ENCODE results near the gene PLRG1. TPM values are rescaled to one million over a fixed set of nuclear protein-coding genes. Genes with fewer than 3 reads are reported as not detected.

The PLRG1 gene
- polyA plus RNA-seq, 1 donor, result 130 TPM

DNA sequence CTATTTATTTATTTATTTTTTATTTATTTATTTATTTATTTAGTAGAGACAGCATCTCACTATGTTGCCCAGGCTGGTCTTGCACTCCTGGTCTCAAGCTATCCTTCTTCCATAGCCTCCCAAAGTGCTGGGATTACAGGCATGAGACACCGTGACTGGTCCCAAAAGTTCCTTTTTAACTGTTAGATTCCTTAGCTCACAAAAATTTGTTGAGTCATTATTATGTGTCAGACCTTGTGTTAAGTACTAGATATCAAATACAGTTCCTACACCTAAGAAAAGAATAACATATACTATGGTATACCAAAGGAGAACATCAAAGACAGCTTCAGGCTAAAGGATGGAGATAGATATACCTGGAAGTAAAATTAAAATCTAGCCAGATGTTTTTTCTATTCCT, 28.7 kb upstream of the PLRG1 start:
- DNase-seq, result no peak

DNA sequence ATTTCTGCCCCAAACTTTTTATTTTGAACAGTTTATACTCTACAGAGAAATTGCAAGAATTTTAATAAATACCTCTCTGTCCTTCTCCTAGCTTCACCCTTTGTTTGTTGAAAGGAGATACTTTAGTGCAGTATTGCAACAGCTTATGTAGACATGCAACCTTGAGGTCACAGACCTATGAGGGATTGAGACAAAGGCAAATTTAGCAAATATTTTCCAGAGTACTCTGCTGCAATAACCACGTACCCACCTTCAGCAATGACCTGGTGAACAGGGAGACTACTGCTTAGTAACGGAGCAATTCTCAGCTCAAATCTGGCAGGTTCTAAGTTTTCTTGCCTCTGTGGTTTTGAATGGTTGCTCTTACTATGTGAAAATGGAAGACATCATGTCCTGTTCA, 27.1 kb upstream of the PLRG1 start:
- no peak for DNase-seq

DNA sequence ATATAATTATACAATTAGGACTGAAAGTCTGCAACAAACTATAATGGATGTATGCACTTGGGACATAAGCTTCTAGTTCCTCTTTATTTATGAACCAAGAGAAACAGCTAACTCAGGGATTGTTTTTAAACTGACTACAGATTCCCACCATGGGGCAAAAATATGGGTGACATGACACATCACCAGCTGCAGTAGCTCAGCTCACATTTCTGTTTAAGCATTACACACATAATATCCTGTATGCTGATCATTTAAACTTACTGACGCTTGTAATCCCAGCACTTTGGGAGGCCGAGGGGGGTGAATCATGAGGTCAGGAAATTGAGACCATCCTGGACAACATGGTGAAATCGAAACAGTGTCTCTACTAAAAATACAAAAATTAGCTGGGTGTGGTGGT, 24.1 kb upstream of the PLRG1 start:
- DNase-seq, result no peak

DNA sequence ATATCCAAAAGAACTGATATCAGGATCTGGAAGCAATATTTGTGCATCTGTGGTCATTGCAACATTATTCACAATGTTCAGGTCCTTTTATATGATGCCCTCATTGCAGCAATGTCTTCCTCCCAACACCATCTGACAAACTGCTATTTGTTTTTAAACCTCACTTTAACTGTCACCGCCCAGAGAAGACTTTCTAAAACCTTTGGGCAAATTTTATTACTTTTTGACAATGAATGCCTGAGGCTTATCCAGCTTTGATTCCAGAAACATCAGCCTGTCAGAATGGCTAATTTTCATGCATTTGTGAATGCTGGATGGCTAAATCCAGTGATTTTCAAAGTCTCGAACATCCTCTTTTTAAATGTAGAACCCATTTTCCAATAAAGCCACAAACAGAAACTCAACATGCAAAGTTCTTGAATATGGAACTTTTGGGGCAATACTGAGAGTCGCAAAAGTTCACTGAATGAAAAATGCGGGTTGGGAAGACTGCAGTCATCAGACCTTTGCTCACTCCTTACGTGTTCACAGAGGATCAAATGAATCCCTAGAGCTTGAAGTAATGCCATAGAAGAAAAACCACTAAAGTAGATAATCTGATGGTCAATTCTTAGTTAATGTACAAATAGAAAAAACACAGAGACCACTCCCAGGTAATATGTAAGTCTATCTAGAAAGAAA, 23.1 kb upstream of the PLRG1 start:
- DNase-seq, result no peak

DNA sequence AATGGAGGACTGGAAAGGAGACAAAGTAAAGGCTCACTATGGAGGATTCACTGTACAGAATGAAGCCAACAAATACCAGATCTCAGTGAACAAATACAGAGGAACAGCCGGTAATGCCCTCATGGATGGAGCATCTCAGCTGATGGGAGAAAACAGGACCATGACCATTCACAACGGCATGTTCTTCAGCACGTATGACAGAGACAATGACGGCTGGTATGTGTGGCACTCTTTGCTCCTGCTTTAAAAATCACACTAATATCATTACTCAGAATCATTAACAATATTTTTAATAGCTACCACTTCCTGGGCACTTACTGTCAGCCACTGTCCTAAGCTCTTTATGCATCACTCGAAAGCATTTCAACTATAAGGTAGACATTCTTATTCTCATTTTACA, 19.4 kb upstream of the PLRG1 start:
- no peak for DNase-seq

DNA sequence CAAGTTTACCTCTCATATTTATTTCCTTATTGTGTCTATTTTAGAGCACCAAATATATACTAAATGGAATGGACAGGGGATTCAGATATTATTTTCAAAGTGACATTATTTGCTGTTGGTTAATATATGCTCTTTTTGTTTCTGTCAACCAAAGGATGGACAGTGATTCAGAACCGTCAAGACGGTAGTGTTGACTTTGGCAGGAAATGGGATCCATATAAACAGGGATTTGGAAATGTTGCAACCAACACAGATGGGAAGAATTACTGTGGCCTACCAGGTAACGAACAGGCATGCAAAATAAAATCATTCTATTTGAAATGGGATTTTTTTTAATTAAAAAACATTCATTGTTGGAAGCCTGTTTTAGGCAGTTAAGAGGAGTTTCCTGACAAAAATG, 18.8 kb upstream of the PLRG1 start:
- DNase-seq, result no peak

DNA sequence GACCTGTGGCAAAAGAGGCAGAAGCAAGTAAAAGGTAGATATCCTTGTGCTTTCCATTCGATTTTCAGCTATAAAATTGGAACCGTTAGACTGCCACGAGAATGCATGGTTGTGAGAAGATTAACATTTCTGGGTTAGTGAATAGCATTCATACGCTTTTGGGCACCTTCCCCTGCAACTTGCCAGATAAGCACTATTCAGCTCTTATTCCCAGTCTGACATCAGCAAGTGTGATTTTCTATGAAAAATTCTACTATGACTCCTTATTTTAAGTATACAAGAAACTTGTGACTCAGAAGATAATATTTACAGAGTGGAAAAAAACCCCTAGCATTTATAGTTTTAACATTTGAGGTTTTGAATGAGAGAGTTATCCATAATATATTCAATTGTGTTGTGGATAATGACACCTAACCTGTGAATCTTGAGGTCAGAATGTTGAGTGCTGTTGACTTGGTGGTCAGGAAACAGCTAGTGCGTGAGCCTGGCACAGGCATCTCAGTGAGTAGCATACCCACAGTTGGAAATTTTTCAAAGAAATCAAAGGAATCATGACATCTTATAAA, 16.5 kb upstream of the PLRG1 start:
- no peak for DNase-seq

DNA sequence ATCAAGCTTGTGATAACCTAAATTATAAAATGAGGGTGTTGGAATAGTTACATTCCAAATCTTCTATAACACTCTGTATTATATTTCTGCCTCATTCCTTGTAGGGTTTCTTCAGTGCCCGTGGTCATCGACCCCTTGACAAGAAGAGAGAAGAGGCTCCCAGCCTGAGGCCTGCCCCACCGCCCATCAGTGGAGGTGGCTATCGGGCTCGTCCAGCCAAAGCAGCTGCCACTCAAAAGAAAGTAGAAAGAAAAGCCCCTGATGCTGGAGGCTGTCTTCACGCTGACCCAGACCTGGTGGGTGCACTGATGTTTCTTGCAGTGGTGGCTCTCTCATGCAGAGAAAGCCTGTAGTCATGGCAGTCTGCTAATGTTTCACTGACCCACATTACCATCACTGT, 15.5 kb upstream of the PLRG1 start:
- no peak for DNase-seq

DNA sequence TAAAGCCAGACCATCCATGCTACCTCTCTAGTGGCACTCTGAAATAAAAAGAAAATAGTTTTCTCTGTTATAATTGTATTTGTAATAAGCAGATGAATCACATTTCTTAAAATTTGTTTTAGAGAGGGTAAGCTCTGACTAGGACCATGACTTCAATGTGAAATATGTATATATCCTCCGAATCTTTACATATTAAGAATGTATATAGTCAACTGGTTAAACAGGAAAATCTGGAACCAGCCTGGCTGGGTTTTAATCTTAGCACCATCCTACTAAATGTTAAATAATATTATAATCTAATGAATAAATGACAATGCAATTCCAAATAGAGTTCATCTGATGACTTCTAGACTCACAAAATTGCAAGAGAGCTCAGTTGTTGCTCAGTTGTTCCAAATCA, 14.1 kb upstream of the PLRG1 start:
- no peak for DNase-seq

DNA sequence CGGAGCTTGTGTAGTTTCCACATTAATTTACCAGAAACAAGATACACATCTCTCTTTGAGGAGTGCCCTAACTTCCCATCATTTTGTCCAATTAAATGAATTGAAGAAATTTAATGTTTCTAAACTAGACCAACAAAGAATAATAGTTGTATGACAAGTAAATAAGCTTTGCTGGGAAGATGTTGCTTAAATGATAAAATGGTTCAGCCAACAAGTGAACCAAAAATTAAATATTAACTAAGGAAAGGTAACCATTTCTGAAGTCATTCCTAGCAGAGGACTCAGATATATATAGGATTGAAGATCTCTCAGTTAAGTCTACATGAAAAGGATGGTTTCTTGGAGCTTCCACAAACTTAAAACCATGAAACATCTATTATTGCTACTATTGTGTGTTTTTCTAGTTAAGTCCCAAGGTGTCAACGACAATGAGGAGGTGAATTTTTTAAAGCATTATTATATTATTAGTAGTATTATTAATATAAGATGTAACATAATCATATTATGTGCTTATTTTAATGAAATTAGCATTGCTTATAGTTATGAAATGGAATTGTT, 12.6 kb upstream of the PLRG1 start, which contains the start of gene FGB:
TSS of gene FGB (plus strand) at position 315 of the 558 bp plus-strand sequence. CDS start at position 323, 8 bp downstream.
- DNase-seq, result no peak

DNA sequence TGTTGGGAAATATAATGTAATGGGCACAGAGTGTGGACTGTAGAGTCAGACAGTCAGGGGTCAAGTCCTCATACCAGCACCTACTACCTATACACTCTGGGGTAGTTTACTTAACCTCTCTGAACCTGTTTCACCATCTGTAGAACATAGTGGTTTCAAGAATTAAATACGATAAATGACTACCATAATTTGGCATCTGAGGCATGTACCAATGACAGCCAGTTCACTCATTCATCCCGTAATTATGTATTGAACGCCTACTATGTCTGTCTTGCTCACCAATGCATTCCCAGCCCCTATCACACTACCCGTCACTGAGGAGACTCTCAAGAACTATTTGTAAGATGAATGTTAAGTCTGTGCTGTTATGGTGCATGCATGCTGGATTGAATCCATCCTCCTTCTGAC, 10.6 kb upstream of the PLRG1 start:
- DNase-seq, result no peak

DNA sequence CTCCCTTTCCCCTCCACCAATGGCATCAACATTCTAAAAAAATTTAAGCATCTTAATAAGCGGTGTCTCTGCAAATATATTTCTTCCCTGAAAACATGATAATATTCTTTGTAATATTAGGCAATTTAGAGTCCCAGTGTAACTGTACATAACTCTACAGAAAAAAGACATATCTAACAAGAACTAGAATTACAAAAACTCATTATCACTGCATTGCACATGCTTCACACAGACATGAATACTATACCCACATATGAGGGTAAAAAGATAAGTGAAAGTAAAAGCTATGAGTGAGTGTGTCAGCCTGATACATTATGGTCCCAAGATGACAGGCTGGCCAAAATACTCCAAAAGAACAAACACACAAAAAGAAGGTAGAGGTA, 10.2 kb upstream of the PLRG1 start:
- DNase-seq, result no peak

DNA sequence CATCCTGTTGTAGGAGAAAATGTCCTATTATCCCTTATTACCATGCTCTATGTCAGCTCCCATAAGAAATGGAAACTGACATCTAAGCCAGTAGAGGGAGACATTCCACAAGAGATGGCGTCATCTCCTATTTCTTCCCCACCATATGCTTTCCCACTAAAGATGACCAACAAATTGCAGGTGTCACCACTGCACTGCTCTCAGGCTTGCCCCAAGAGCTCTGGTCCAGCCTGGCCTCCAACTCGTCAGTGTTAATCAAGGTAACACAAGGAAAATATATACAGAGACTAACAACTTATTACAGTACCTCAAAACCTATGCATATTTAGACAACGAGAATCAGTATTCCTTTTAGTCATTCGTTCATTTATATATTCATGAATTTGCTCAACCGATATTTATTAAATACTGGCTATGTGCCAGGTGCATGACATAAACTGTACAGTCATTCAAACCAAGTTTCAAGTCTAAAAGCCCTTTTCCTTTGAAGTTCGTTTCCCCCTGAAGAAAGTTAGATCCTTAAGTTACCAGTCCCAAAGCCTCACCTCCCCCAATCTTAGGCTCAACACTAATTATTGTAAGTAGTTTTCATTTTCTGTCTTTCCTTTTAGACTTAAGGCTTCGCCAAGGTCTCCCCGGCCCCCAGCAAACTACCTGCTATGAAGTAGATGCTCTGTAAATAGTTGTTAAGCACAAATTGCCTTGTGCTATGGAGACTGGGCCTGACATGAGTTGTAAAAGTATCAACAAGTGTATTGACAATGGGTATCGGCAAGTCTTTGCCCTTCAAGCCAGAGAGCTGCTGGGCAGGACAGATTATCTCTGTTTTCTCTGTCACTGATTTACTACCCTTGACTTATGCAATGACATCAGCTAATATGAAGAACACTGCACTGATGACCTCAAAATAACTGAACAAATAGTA, 9.6 kb upstream of the PLRG1 start:
- peak; percentile 45 for DNase-seq

DNA sequence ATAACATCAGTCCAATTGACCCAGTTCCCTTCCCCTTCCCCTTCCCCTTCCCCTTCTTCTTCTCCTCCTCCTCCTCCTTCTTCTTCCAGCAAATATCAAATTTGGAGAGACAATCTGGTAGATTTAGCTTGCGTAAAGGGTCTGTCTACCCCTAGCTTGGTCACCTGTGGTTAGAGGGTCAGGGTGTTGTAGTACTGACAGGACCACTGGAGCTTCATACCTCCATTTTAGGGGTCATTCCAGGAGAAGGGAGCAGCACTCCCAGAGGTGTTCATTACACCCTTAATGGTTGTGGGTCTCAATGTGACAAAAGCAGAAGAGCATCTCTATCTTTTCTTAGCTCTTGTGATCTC, 8.9 kb upstream of the PLRG1 start:
- DNase-seq, result no peak

DNA sequence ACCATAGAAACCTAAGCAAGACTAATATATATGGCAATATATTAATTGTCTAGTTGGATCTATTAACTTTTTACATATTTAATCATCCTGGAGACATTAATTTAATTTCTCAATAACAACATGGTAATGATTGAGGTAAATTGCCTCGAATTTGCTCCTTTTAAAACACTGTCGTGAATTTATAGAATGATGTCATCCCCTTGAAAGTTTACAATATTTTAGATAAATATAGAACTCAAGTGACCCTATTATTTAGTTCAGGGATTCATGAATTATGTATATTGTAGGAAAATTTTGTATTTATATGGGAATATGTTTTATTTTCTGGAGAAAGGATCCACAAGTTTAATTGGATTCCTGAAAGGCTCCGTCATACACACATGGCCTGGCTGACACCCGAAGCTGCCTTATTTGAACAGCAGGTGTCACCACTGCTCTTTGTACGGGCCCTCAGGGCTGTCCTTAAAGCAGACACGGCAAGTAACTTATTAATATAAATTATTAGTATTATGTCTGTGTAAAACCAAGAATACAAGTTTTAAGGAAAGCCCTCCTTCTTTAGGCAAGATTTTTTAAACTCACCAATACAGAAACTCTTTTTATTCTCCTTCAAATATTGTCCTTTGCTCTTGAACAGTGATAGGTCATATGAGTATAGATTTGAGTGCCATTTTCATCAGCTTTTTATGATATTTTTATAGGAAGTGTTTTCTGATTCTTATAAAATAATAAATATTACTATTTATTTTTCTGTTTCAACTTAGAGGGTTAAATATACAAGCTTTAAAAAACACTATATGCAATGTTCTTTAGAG, 1.9 kb upstream of the PLRG1 start:
- peak; percentile 73 for DNase-seq

DNA sequence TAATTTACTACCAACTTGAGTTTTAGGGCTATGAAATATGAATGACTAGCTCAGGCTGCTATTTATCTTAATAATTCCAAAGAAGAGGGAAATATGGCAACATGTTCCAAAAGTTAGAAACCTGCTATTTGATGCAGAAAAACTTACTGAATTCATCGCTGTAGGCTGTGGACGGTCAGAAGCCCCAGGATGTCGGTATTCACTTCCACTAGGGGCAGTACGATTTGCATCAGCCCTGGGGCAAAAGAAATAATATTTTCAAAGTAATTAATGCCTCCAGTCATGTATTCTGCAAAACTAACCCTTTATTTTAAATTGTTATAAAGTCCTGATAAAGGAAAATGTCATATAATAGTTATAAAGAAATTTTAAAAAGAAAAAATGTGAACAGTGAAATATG, 4.5 kb downstream of the PLRG1 start:
- DNase-seq, result no peak

DNA sequence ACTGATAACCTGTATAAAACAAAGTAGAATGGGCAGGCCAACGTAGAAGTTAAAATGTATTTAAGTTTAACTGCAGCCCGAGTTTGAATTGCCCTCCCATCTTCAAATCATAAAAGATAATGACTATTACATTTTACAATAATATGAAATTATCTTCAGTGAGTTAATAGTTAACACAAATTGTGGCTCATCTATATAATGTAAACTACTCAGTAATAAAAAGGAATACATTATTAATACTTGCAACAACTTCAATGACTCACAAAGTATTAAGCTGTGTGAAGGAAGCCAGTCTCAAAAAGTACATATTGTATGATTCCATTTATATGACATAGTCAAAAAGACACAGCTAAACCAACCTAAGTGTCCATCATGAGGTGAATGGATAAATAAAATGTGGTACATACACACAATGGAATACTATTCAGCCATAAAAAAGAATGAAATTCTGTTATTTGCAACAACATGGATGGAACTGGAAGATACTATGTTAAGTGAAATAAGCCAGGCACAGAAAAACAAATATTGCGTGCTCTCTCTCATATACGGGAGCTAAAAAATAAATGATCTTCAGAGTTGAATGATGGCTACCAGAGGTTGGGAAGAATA, 7.8 kb downstream of the PLRG1 start:
- DNase-seq, result no peak

DNA sequence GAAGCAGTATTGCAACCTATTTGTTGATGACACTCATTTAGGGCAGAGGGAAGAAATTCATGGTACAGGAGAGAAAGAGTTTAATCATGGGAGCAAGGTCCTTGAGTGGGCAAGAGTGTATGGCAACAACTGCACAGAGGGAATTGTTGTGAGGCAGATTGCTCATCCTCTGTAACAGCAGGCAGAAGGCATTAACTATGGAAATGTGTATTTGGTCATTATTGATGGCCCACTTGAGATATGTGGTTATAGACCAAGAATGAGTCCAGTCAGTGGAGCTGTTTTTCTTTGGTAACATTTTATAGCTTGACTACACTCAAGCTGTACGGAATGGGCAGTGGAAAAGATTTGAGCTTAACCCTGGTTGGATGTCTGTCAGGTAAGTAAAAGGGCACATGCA, 15.9 kb downstream of the PLRG1 start:
- DNase-seq, result no peak

DNA sequence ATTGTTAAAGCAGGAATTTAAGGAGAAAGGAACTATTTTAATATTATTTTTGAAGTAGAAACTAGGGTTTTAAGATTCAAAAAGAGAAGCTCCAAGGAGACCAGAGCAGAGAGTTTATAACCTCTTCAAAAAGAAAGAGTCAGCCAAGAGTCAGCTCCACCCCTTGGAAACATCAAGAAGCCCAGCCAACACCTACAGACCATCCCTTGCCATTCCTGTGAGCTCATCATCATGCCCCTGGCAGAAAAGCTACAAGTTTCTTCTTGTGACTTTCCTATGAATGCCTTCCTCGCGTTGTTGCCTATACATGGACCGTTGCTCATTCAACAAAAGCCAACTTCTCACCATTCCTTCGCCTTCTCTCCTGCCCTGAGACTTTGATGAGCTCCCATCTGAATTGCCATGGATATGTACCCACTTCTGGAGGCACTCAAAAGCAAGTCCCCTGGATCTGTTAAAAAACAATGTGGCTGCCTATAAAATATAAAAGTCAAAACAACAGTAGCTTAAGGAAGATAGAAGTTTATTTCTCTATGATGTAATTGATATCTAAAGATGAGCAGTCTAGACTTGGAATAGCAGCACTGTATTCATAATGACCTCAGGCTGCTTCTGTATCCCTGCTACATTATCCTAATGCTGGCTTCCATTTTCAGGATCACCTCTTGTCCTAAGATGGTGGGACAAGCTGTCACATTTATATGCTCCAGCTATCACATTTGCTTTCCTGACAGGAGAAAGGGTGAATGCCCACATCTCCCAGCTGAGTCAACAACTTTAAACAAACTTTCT, 20.3 kb downstream of the PLRG1 start:
- no peak for DNase-seq

DNA sequence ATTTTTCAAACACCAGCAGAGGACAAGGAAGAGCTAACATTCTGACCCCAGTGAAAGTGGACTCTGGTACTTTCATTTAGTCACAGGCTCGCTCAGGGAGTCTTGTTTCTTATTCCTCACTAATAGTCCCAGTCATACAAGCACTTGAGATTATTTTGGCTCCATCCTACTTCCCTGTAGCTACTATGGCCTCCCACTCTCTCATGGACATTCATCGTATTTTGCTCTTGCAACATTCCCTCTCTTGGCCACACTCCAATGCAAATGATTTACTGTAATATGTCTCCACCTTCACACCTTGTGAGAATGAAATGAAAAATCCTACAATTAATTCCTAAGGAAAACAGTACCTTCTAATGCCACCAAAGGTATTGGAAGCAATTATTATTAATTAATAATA, 21.3 kb downstream of the PLRG1 start:
- DNase-seq, result no peak

DNA sequence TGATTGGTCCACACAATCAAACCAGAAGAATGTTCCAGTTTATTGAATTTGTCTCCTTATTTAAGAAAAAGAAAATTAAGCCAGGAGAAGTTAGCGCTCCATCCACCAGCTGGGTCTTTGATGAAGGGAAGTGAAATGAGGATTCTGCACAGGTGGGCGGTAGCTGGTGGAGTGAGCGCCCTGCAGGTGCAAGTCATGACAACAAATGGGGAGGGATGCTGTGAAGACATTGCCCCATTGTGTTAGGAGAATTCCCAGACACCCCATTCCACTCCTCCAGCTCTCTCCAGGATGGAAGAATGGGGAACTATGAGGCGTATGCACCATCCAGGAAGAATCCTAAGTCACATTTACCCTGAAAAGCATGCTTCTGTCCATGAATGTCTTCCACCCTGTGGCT, 22.9 kb downstream of the PLRG1 start:
- no peak for DNase-seq
